ENCODE measurements around the gene MYL4. TPM values are rescaled to one million over a fixed set of nuclear protein-coding genes. Genes with fewer than 3 reads are reported as not detected.

MYL4 gene
- total RNA-seq, 1 experiment from 2014 or later = 0.49 TPM

DNA sequence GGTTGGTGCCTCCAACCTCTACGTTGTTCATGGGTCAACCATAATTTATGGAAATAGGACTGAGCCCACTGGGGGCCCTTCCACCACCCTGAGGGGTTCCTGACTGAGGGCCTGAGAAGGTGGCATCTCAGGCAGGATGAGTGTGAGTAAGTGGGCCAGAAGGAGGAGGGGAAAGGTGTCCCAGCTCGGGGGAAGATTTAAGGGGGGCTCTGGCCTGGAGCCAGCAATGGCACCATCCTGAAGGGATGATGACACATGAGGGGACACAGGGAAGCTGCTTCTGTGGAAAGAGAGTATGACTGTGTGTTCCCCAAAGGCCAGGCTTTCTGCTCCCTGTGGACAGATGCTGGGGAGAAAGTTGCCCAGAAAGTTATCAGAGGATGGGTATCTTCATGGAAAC, 18.7 kb downstream of the MYL4 start:
- no peak overlapping the region for H3K4me3 ChIP-seq (ENCODE audit: low read depth in 2 of 2, low read length in 2 of 2)
- no peak for DNase-seq (ENCODE audit: low read depth, low spot score)
- no TSS peak for BruUV-seq (replicated peaks)
- ChIA-PET CTCF (no interaction called here), POLR2A (no interaction called here)
- TF ChIP-seq POLR2AphosphoS5 (IDR thresholded peaks at IDR 0.05; ENCODE audit: low read depth, low read length) (no peak), TCF7L2 (IDR thresholded peaks at IDR 0.05; ENCODE audit: low read depth, low read length) (no peak)
- TF ChIP-seq, protein P1, sequence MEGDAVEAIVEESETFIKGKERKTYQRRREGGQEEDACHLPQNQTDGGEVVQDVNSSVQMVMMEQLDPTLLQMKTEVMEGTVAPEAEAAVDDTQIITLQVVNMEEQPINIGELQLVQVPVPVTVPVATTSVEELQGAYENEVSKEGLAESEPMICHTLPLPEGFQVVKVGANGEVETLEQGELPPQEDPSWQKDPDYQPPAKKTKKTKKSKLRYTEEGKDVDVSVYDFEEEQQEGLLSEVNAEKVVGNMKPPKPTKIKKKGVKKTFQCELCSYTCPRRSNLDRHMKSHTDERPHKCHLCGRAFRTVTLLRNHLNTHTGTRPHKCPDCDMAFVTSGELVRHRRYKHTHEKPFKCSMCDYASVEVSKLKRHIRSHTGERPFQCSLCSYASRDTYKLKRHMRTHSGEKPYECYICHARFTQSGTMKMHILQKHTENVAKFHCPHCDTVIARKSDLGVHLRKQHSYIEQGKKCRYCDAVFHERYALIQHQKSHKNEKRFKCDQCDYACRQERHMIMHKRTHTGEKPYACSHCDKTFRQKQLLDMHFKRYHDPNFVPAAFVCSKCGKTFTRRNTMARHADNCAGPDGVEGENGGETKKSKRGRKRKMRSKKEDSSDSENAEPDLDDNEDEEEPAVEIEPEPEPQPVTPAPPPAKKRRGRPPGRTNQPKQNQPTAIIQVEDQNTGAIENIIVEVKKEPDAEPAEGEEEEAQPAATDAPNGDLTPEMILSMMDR (IDR thresholded peaks at IDR 0.05) = no peak
- H3K27me3 ChIP-seq (ENCODE audit: control insufficient read depth, insufficient read depth, low read length) = no peaks in the 10 kb centered on the region
- H3K9me3 ChIP-seq (ENCODE audit: control insufficient read depth, insufficient read depth, low read depth, low read length) = no peaks in the 10 kb centered on the region
- in situ Hi-C loops (cut with HindIII; ENCODE audit: low pct_unique_long_range_greater_than_20kb, low sequenced_read_pairs) (no loop called here), intact Hi-C loops (cut with micrococcal nuclease; ENCODE audit: unreplicated experiment) (no loop called here)
- no peak for ATAC-seq
- H3K36me3 ChIP-seq (ENCODE audit: control insufficient read depth, insufficient read depth, low read length) = no peaks in the 10 kb centered on the region
- H3K4me1 ChIP-seq (ENCODE audit: control insufficient read depth, insufficient read depth, low read length) = peaks cover 10% of the 10 kb centered on the region
- H3K27ac ChIP-seq (ENCODE audit: low read length) = no peak overlapping the region

DNA sequence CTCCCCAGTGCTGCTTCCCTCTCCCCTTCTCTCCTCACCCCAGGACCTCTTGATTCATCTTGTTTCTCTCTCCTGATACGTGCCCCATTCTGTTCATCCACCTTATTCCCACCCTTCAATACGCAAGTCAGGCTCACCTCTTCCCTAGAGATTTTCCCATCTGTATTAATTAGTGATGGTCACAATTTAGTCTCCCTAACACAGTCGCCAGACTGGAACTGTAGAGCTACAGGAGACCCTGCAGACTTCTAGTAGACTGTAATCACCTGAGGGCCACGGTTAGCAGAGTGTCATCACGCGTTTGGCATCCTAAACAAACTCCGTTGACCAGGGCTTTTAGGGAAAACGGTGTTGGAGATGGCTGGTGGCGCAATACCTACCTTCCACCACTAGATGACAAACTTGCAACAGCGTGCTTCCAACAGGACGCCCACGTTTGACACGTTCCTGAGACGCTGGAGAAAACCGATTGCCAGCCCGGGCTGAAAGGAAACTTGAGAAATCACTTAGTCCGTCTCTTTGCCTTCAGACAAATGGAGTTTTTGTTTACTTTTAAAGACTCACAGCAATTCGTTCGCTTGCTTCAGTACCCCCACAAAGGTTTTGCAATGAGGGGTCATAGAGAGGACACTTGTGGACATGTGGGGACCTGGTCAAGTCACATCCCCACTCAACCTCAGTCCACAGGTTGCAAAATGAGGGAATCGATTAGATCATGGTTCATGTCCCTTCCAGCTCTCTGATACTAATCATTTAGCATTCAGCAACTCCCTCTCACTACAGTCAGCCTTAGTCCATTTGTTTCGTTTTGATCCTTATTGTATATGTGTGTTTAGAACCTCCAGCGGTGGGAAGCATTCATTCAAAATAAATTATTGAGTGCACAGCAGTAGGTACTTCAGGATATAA, 20.6 kb downstream of the MYL4 start:
- H3K27me3 ChIP-seq (ENCODE audit: control insufficient read depth, insufficient read depth, low read length) = no peaks in the 10 kb centered on the region
- peak overlapping the region; percentile 70 for H3K27ac ChIP-seq (ENCODE audit: low read length)
- no peaks in the 10 kb centered on the region for H3K9me3 ChIP-seq (ENCODE audit: control insufficient read depth, insufficient read depth, low read depth, low read length)
- intact Hi-C loops (cut with micrococcal nuclease; ENCODE audit: unreplicated experiment) (loop anchor here (2.0 kb wide), 1 partner anchor 85 kb away; no protein-coding TSS in a partner anchor), in situ Hi-C loops (cut with HindIII; ENCODE audit: low pct_unique_long_range_greater_than_20kb, low sequenced_read_pairs) (no loop called here)
- ChIA-PET CTCF (interaction anchor here (0.7 to 1.1 kb wide), 2 partner anchors 67 to 77 kb away, joined by 3 read pairs; no protein-coding TSS in a partner anchor), POLR2A (no interaction called here)
- peak overlapping the region; percentile 12 to 41; a peak in 3 of 4 replicates for H3K4me3 ChIP-seq (ENCODE audit: low read depth in 2 of 2, low read length in 2 of 2)
- BruUV-seq (replicated peaks) = no TSS peak
- TF ChIP-seq TCF7L2 (IDR thresholded peaks at IDR 0.05; ENCODE audit: low read depth, low read length) = no peak
- TF ChIP-seq, protein P1 (IDR thresholded peaks at IDR 0.05) = peak; percentile 97
- ATAC-seq (peak; percentile 95), DNase-seq (ENCODE audit: low read depth, low spot score) (peak; percentile 91)
- H3K4me1 ChIP-seq (ENCODE audit: control insufficient read depth, insufficient read depth, low read length) = peaks cover 10% of the 10 kb centered on the region
- no peaks in the 10 kb centered on the region for H3K36me3 ChIP-seq (ENCODE audit: control insufficient read depth, insufficient read depth, low read length)

DNA sequence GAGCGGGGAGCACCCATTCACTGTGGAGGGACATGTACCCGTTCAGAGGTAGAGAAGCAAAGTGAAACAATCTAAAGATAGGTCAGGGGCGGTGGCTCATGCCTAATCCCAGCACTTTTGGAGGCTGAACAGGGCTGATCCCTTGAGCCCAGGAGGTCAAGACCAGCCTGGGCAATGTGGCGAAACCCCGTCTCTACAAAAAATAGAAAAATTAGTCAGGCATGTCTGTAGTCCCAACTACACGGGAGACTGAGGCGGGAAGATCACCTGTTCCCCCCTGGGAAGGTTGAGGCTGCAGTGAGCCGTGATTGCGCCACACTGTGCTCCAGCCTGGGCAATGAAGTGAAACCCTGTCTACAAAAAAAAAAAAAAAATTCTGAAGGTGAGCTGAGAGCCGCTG, 21.7 kb downstream of the MYL4 start:
- no peak for ATAC-seq
- H3K4me3 ChIP-seq (ENCODE audit: low read depth in 2 of 2, low read length in 2 of 2) = no peak overlapping the region
- POLR2A ChIA-PET = no interaction called here
- no TSS peak for BruUV-seq (replicated peaks)
- in situ Hi-C loops (cut with HindIII; ENCODE audit: low pct_unique_long_range_greater_than_20kb, low sequenced_read_pairs) = no loop called here
- CTCF ChIA-PET = interaction anchor here (1.1 kb wide), 1 partner anchor 76 kb away, joined by 3 read pairs; no protein-coding TSS in a partner anchor
- no peaks in the 10 kb centered on the region for H3K9me3 ChIP-seq (ENCODE audit: control insufficient read depth, insufficient read depth, low read depth, low read length)
- H3K27me3 ChIP-seq (ENCODE audit: control insufficient read depth, insufficient read depth, low read length) = no peaks in the 10 kb centered on the region
- H3K4me1 ChIP-seq (ENCODE audit: control insufficient read depth, insufficient read depth, low read length) = peaks cover 7% of the 10 kb centered on the region
- H3K27ac ChIP-seq (ENCODE audit: low read length) = peak overlapping the region; percentile 57; the same call in 1 of the 2 replicates
- TF ChIP-seq, protein P1 (IDR thresholded peaks at IDR 0.05) = no peak
- TF ChIP-seq TCF7L2 (IDR thresholded peaks at IDR 0.05; ENCODE audit: low read depth, low read length) (no peak), POLR2AphosphoS5 (IDR thresholded peaks at IDR 0.05; ENCODE audit: low read depth, low read length) (no peak), SIN3A (IDR thresholded peaks at IDR 0.05; ENCODE audit: borderline replicate concordance, insufficient read depth, low read depth, low read length) (no peak)
- TF ChIP-seq, protein P2, sequence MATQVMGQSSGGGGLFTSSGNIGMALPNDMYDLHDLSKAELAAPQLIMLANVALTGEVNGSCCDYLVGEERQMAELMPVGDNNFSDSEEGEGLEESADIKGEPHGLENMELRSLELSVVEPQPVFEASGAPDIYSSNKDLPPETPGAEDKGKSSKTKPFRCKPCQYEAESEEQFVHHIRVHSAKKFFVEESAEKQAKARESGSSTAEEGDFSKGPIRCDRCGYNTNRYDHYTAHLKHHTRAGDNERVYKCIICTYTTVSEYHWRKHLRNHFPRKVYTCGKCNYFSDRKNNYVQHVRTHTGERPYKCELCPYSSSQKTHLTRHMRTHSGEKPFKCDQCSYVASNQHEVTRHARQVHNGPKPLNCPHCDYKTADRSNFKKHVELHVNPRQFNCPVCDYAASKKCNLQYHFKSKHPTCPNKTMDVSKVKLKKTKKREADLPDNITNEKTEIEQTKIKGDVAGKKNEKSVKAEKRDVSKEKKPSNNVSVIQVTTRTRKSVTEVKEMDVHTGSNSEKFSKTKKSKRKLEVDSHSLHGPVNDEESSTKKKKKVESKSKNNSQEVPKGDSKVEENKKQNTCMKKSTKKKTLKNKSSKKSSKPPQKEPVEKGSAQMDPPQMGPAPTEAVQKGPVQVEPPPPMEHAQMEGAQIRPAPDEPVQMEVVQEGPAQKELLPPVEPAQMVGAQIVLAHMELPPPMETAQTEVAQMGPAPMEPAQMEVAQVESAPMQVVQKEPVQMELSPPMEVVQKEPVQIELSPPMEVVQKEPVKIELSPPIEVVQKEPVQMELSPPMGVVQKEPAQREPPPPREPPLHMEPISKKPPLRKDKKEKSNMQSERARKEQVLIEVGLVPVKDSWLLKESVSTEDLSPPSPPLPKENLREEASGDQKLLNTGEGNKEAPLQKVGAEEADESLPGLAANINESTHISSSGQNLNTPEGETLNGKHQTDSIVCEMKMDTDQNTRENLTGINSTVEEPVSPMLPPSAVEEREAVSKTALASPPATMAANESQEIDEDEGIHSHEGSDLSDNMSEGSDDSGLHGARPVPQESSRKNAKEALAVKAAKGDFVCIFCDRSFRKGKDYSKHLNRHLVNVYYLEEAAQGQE (IDR thresholded peaks at IDR 0.05; ENCODE audit: insufficient read depth in 1 of 2, low read depth in 2 of 2, low read length in 1 of 2) = no peak
- DNase-seq (ENCODE audit: low read depth, low spot score) = no peak
- intact Hi-C loops (cut with micrococcal nuclease; ENCODE audit: unreplicated experiment) = loop anchor here (2.0 kb wide), 1 partner anchor 84 kb away; no protein-coding TSS in a partner anchor
- no peaks in the 10 kb centered on the region for H3K36me3 ChIP-seq (ENCODE audit: control insufficient read depth, insufficient read depth, low read length)
